Myocyte (in vitro differentiated cells): ENCODE measurements around the gene INTS11. TPM values are rescaled to one million over a fixed set of nuclear protein-coding genes. Genes with fewer than 3 reads are reported as not detected.

Experiments
- DNase-seq: peaks from one replicate; pipeline ENCODE4 v3.0.0-alpha.2; 2012; ENCODE audit warnings: low read depth
- total RNA-seq: library from RNA; depleted of rRNA; stranded (reverse); fragments of >200 nt; gene quantifications from 2 replicates; pipeline ENCODE4 v1.2.3, GENCODE V29; 2014

Gene INTS11
- total RNA-seq, 1 donor from 2014 or later, result 74.5 TPM

DNA sequence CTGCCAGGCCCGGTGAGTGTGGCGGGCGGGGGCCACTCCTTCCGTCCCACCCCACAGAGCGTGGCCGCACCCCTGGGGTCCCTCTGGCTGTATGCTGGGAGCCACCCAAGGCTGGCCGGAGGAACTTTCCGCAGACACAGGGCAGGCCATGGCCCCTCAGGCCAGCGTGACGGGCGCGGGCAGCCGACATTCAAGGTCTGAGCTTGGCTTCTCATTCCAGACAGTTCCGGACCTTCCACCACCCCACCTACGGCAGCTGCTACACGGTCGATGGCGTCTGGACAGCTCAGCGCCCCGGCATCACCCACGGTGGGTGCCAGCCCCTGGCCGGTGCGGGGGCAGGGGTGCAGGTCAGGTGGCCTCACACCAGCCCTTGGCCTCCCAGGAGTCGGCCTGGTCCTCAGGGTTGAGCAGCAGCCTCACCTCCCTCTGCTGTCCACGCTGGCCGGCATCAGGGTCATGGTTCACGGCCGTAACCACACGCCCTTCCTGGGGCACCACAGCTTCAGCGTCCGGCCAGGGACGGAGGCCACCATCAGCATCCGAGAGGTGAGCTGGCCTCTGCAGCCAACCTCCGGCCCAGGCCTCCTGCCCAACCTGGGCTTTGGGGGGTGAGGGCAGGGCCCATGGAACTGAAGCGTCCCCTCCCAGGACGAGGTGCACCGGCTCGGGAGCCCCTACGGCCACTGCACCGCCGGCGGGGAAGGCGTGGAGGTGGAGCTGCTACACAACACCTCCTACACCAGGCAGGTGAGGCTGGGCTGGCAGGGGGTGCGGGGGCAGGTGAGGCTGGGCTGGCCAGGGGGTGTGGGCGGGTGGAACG is 37.0 kb downstream of the INTS11 start:
- no peak for DNase-seq

GRCh38 chr1:1286313-1287261 is 37.9 kb downstream of the INTS11 start:
- no peak for DNase-seq

DNA sequence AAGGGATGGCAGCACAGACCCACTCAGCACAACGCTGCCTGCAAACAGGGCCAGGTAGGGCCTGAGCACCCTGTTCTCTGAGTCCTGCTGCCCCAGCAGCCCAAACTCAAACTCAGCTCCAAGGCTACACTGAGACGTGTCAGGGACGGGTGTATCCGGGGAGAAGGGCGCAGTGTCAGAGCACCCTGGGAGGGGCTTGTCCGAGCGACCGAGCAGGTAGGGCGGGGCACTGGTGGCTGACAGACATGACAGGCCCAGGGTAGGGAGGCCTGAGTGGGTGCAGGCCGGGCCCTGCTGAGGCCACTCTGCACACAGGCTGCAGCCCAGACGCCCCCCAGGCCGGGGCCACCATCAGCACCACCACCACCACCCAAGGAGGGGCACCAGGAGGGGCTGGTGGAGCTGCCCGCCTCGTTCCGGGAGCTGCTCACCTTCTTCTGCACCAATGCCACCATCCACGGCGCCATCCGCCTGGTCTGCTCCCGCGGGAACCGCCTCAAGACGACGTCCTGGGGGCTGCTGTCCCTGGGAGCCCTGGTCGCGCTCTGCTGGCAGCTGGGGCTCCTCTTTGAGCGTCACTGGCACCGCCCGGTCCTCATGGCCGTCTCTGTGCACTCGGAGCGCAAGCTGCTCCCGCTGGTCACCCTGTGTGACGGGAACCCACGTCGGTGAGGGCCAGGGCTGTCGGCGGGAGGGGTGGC is 38.7 kb downstream of the INTS11 start:
- DNase-seq, result no peak

GRCh38 chr1:1285102-1285571 is 39.3 kb downstream of the INTS11 start:
- DNase-seq, result no peak

DNA sequence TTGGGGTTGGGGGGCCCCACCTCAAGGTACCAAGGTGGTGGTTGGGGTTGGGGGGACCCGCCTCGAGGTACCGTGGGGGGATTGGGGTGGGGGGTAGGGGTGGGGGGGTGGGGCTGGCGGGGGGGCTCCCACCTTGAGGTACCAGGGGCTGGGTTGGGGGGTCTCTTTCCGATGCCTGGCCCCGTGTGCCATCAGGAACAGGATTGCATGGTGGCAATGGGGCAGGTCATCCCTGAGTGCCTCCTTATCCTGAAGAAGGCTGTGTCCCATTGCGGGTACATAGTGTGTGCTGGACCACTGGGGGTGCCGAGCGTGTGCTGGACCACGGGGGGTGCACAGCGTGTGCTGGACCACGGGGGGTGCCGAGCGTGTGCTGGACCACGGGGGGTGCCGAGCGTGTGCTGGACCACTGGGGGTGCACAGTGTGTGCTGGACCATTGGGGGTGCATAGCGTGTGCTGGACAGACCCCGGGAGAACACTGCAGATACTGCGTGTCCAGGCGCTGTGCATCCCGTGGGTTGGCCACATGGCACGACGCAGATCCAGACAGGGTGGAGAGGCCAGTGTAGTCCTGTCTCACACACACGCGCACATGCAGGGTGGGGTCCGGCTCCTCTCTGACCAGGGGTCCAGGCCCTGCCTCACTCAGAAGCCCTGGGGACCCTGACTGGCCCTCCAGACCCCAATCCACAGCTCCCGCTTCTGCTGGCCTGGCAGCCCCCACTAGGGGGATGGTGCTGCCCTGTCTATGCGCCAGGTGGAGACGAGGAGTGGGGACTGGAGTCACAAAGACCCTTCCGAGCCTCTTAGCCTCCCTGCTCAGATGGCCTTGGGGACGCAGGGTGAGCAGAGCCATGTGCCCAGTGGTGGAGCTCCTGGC is 40.0 kb downstream of the INTS11 start:
- no peak for DNase-seq

DNA sequence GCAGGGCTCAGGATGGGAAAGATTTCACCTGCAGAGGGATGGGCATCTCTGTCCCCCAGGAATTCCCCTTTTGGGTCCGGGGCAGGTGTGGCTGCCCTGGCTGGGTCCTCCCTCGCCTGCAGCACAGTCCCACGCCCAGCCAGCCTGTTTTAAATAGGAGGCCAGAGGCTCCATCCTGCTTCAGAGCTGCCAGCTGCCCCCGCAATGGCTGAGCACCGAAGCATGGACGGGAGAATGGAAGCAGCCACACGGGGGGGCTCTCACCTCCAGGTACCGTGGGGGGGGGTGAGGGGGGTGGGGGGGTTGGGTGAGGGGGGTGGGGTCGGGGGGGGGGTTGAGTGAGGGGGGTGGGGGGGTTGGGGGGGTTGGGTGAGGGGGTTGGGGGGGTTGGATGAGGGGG is 40.6 kb downstream of the INTS11 start:
- DNase-seq, result no peak

- peak; percentile 72 for DNase-seq
These were observed 41.5 kb downstream of the INTS11 start for GRCh38 chr1:1282998-1283397.

DNA sequence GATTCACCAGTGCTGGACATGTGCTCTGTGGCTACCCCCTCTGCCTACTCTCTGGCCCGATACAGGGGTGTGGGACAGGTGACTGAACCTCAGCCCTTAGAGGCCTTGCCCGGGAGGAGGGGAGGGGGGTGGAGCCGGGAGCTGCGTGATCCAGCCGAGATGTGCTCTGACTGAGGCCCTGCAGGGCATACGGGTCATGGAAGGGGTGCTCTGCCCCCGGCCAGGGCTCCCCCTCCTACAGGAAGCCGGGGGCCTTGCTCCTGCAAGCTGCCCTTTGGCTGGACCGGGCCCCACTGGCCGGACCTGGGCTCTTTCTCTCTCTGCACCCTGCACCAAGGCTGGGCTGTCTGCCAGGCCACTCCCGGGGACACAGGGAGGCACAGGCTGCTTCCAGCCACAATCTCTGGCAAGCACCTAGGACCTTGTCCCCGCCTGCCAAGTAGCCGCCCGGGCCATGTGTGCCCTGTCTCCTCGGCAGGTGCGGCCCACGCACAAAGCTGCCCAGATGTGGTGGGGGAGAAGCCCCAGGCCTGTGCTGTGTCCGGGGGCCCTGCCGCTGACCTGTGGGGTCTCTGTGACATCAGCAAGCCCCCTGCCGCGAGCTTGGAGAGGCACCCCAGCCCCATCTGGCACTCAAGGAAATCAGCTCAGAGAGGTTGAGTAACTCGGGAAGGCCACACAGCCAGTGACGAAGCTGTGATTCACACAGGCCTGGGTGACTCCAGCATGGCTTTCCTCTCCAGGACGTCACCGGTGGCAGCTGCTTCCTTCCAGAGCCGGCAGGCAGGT is 42.7 kb downstream of the INTS11 start:
- peak; percentile 72 for DNase-seq

- DNase-seq, result no peak
These were observed 43.5 kb downstream of the INTS11 start for GRCh38 chr1:1280782-1281481.

DNA sequence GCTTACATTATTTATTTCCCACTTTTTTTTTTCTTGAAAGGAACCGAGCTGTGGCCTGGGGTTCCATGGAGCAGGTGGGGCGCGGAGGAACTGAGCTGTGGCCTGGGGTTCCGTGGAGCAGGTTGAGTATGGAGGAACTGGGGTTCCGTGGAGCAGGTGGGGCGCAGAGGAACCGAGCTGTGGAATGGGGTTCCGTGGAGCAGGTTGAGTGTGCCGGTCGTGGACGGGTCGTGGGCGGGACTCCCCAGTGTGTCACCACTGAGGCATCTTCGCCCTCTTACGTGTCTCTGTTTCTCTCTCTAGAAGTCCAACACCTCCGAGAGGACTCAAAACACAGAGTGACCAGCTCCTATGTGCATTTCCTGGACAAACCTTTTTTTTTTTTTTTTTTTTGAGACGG is 45.4 kb downstream of the INTS11 start:
- DNase-seq, result no peak

- DNase-seq, result no peak
These were observed 45.8 kb downstream of the INTS11 start for GRCh38 chr1:1278620-1279019.

DNA sequence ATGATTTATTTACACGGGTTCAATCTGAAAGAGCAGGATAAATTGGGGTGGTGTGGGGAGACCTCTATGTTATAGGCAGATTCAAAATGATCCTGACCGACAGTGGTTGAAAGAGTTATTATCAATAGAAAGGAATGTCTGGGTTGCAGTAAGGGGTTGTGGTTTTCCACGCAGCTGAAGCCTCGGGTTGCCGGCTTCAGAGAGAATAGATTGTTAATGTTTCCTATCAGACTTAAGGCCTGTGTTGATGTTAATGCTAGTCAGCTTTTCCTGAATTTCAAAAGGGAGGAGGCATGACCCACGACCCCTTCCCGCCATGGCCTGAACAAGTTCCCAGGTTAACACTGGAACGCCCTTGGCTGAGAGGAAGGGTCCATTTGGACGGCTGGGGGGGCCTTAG is 48.6 kb downstream of the INTS11 start:
- no peak for DNase-seq

- peak; percentile 34 for DNase-seq
These were observed 49.5 kb downstream of the INTS11 start for GRCh38 chr1:1274931-1275431.

DNA sequence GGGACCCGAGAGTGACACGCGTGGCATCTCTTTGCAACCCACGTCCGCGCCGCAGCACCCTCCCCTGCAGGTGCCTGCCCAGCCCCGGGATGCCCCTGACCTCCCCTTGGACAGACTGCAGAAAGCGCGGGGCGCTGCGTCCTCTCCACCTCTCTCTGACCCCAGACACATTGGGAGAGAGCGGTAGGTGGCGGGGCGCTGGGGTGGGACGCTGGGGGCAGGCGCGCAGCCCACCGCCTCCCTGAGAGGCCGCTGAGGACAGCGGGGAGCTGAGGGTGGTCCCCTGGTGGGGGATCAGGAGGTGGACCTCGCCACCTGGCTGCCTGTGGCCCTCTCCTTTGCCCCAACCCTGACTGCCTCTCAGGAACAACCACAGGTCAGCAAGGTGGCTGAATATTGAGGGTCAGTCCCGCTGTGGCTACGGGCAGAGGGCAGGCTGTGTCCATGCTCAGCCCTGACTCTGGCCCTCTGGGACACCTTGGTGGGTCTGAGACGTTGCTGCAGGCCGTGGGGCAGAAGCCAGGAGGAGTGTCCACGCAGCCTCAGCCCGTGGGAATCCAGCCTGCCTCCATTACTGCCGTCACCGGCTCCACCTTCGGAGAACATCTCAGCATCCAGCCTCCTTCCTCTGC is 50.0 kb downstream of the INTS11 start:
- no peak for DNase-seq

DNA sequence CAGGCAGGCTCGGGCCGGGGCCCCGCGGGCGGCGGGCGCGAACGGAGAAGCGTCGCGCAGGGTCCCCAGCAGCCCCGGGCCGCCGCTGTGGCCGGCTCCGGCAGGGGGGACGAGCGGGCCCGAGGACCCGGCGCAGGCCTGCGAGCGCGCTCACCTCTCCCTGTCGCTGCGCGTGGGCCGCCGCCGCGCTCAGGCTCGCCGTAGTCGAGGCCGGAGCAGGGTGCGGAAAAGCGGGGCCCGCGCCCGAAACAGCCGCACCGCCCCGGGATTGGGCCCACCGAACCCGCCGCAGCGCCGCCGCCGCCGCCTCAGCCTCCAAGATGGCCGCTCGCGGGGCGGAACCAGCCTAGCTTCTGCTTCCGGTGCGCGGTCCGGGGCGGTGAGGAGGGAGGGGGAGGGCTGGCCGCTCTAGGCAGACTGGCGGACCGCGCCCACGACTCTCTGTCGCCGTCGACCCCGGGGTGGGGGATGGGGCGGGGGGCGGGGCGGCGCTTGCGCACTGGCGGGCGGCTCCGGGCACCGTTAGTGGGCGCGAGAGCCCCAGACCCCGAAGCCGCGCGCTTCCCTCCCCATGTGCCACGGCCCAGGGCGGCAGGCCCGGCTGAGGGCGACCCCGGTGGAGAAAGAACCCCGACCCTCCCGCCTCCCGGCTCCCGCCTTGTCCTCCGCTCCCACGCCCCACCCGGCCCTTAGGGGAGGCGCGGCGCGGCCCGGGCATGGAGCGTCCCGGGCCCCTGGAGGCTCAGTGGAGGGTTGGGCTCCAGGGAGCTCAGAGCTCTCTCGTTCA is 50.8 kb downstream of the INTS11 start, which contains the start of gene UBE2J2:
Gene UBE2J2 (minus strand): TSS at position 343 of the 787 bp plus-strand sequence. CDS start 5,862 bp downstream, outside the sequence.
- peak; percentile 87 for DNase-seq

- peak; percentile 38 for DNase-seq
These were observed 51.3 kb downstream of the INTS11 start for GRCh38 chr1:1273209-1273511.
